B cell (primary cell): ENCODE data around the gene PDLIM5. TPM values are rescaled to one million over a fixed set of nuclear protein-coding genes. Genes with fewer than 3 reads are reported as not detected.

ENCODE experiments used
- ATAC-seq: fragments of 200-7000 bp; cut with Tn5 transposase; one replicate; pipeline ENCODE4 v1.10.0; 2021; ENCODE audit warnings: low read depth, mild to moderate bottlenecking, moderate number of reproducible peaks, moderate library complexity
- CTCF ChIA-PET: fragments of 350-600 bp; sonication (Branson Sonifier 250); formaldehyde crosslinking; loops from one replicate; lab custom pipeline; 2021; ENCODE audit warnings: antibody characterized with exemption, inconsistent platforms; lab: Charles Lee
- POLR2A ChIA-PET: fragments of 350-600 bp; sonication (Branson Sonifier 250); formaldehyde crosslinking; loops from one replicate; lab custom pipeline; 2021; ENCODE audit warnings: antibody characterized with exemption; lab: Charles Lee
- DNase-seq: peaks from one replicate; pipeline ENCODE4 v3.0.0; 2013
- H2AFZ ChIP-seq: 2 replicates; pipeline ENCODE4 v1.6.1; 2012; ENCODE audit warnings: mild to moderate bottlenecking, low read depth, low read length; ENCODE audit not compliant: insufficient read depth, poor library complexity, severe bottlenecking
- H3K27ac ChIP-seq, 2 donors: 1 replicate in 1 of 2; 2 replicates in 1 of 2; pipeline ENCODE4 v1.5.1; 2012 to 2013; ENCODE audit warnings: low read length in 2 of 2, mild to moderate bottlenecking in 2 of 2, moderate library complexity in 1 of 2
- H3K27me3 ChIP-seq, 4 experiments: fragments of 200-600 bp in 1 of 4; sonication (generic) in 1 of 4; replicated peaks in 1 of 4; 1 replicate in 2 of 4; 2 replicates in 2 of 4; pipeline versions ENCODE4 v1.6.1 to v1.7.0; 2013 to 2016; ENCODE audit warnings: low read length in 3 of 4, mild to moderate bottlenecking in 2 of 4, mixed read lengths in 1 of 4, moderate library complexity in 1 of 4; ENCODE audit not compliant: insufficient read depth in 4 of 4, control insufficient read depth in 3 of 4; ENCODE audit errors: control extremely low read depth in 1 of 4
- H3K36me3 ChIP-seq, 2 experiments: replicated peaks in 1 of 2; 1 replicate in 1 of 2; 2 replicates in 1 of 2; pipeline versions ENCODE4 v1.6.1 to v1.7.1; 2013; ENCODE audit warnings: low read length in 1 of 2; ENCODE audit not compliant: insufficient read depth in 2 of 2, control insufficient read depth in 1 of 2; ENCODE audit errors: control extremely low read depth in 1 of 2, extremely low read depth in 1 of 2
- H3K4me1 ChIP-seq, 2 donors: fragments of 200-600 bp in 1 of 2; sonication (generic) in 1 of 2; 1 replicate in 1 of 2; 2 replicates in 1 of 2; pipeline versions ENCODE4 v1.5.1 to v1.6.1; 2013 to 2017; ENCODE audit warnings: low read length in 2 of 2; ENCODE audit not compliant: control insufficient read depth in 2 of 2, insufficient read depth in 2 of 2
- H3K4me2 ChIP-seq: replicated peaks from 2 replicates; pipeline ENCODE3; 2012; ENCODE audit warnings: mild to moderate bottlenecking, low read depth, low read length; ENCODE audit not compliant: poor library complexity, severe bottlenecking
- H3K4me3 ChIP-seq, 5 experiments: fragments of 200-600 bp in 1 of 5; sonication (generic) in 1 of 5; 1 replicate in 3 of 5; 2 replicates in 2 of 5; pipeline versions ENCODE4 v1.5.1 to v1.7.0; 2011 to 2016; ENCODE audit warnings: low read length in 4 of 5, mild to moderate bottlenecking in 4 of 5, low read depth in 2 of 5, control low read depth in 1 of 5, moderate library complexity in 1 of 5; ENCODE audit not compliant: insufficient read depth in 1 of 5; ENCODE audit errors: control extremely low read depth in 1 of 5, extremely low read depth in 1 of 5
- H3K79me2 ChIP-seq: fragments of 200-600 bp; sonication (generic); one replicate; pipeline ENCODE4 v1.6.0; 2016; ENCODE audit warnings: low read length; ENCODE audit not compliant: control insufficient read depth, insufficient read depth
- H3K9ac ChIP-seq: fragments of 200-600 bp; sonication (generic); 2 replicates; pipeline ENCODE4 v1.6.1; 2017; ENCODE audit warnings: mild to moderate bottlenecking, low read length, moderate library complexity
- H3K9me3 ChIP-seq, 3 donors: one replicate each; pipeline versions ENCODE4 v1.6.1 to v1.7.1; 2013; ENCODE audit warnings: low read length in 2 of 3; ENCODE audit not compliant: control insufficient read depth in 2 of 3, insufficient read depth in 1 of 3; ENCODE audit errors: control extremely low read depth in 1 of 3
- H4K20me1 ChIP-seq: 2 replicates; pipeline ENCODE4 v1.6.0; 2012; ENCODE audit warnings: mild to moderate bottlenecking, low read length; ENCODE audit not compliant: insufficient read depth, control insufficient read depth, poor library complexity, severe bottlenecking
- H3K27ac Mint-ChIP-seq: one replicate; pipeline ENCODE4 v1.8.0; 2021; ENCODE audit warnings: mixed read lengths
- H3K27me3 Mint-ChIP-seq: one replicate; pipeline ENCODE4 v1.8.0; 2021; ENCODE audit warnings: mixed read lengths
- H3K4me1 Mint-ChIP-seq: one replicate; pipeline ENCODE4 v1.8.0; 2021; ENCODE audit warnings: mixed read lengths
- H3K4me3 Mint-ChIP-seq: one replicate; pipeline ENCODE4 v1.8.0; 2021; ENCODE audit warnings: mixed read lengths
- H3K9me3 Mint-ChIP-seq: one replicate; pipeline ENCODE4 v1.8.0; 2022; ENCODE audit warnings: mixed read lengths; ENCODE audit not compliant: insufficient read depth
- EZH2 ChIP-seq: IDR thresholded peaks from 2 replicates; pipeline ENCODE4 v1.6.1; 2012; ENCODE audit warnings: borderline replicate concordance, low read depth, mild to moderate bottlenecking, moderate library complexity, low read length; ENCODE audit not compliant: insufficient read depth, poor library complexity, severe bottlenecking
- WGBS: methylation state at CpG from one replicate; pipeline ENCODE4 v1.1.5; 2013; ENCODE audit warnings: missing lambda C conversion rate; ENCODE audit not compliant: insufficient coverage; 5-methylcytosine and 5-hydroxymethylcytosine counted together
- intact Hi-C: fragments of 100-400 bp; cut with micrococcal nuclease; formaldehyde crosslinking; loops from one replicate; pipeline ENCODE4 v1.10.0; 2022
- polyA plus RNA-seq: library from polyadenylated mRNA; depleted of rRNA; stranded (reverse); fragments of >200 nt; gene quantifications from 2 replicates; pipeline ENCODE4 v1.2.3, GENCODE V29; 2012
- total RNA-seq, 2 donors: library from RNA; stranded (reverse); fragments of 120-200 nt in 1 of 2; gene quantifications; 1 replicate in 1 of 2; 2 replicates in 1 of 2; pipeline versions ENCODE4 v1.2.3 to v1.2.4, GENCODE V29; 2013 to 2022
- TF ChIP-seq, protein P1 (sequence below): fragments of 200-600 bp; IDR thresholded peaks from one replicate; pipeline ENCODE4 v1.8.0; 2022; ENCODE audit warnings: antibody characterized with exemption, mild to moderate bottlenecking

The PDLIM5 gene
- total and polyA plus RNA-seq, 2 donors (not counting 1 experiment from before 2014, with no cell fraction given), result 24.0 to 30.2 TPM

DNA sequence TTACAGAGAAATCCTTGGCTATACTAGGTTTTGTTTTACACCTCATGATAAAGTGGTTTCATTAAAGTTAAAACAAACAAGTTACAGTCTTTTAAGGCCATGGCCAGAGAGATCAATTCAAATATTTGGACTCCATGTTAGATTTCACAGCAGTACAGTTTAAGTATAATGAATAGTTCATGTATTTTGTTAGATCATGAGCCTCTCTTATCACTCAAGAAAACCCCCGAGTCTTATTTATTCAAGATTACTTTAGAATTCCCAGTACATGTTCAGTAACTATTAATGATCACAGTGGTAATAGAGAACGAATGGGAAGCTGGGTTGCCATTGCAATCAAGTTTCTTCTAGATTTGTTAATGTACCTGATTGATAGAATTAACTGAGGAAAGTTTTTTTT is 15.2 kb downstream of the PDLIM5 start:
- Mint-ChIP-seq H3K4me3 (no peak overlapping the region), H3K4me1 (no peaks in the 10 kb centered on the region), H3K9me3 (peaks cover 2% of the 10 kb centered on the region), H3K27ac (no peak overlapping the region), H3K27me3 (no peaks in the 10 kb centered on the region)
- Histone ChIP-seq H3K27ac (no peak overlapping the region), H3K79me2 (peaks cover 13% of the 10 kb centered on the region), H3K4me3 (no peak overlapping the region), H2AFZ (no peak overlapping the region), H3K9ac (no peak overlapping the region), H4K20me1 (no peaks in the 10 kb centered on the region), H3K4me1 (no peaks in the 10 kb centered on the region), H3K4me2 (no peak overlapping the region), H3K27me3 (no peaks in the 10 kb centered on the region), H3K9me3 (peaks cover 0 to 4% (median 0%) of the 10 kb centered on the region in 3 donors), H3K36me3 (no peaks in the 10 kb centered on the region)
- no CpG with 5 or more reads among the region's 2 CpGs for WGBS
- ATAC-seq (no peak), DNase-seq (no peak)
- CTCF ChIA-PET, result no interaction called here
- intact Hi-C loops, result no loop called here
- no peak for TF ChIP-seq EZH2
- TF ChIP-seq, protein P1, sequence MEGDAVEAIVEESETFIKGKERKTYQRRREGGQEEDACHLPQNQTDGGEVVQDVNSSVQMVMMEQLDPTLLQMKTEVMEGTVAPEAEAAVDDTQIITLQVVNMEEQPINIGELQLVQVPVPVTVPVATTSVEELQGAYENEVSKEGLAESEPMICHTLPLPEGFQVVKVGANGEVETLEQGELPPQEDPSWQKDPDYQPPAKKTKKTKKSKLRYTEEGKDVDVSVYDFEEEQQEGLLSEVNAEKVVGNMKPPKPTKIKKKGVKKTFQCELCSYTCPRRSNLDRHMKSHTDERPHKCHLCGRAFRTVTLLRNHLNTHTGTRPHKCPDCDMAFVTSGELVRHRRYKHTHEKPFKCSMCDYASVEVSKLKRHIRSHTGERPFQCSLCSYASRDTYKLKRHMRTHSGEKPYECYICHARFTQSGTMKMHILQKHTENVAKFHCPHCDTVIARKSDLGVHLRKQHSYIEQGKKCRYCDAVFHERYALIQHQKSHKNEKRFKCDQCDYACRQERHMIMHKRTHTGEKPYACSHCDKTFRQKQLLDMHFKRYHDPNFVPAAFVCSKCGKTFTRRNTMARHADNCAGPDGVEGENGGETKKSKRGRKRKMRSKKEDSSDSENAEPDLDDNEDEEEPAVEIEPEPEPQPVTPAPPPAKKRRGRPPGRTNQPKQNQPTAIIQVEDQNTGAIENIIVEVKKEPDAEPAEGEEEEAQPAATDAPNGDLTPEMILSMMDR, result no peak
- POLR2A ChIA-PET, result no interaction called here

DNA sequence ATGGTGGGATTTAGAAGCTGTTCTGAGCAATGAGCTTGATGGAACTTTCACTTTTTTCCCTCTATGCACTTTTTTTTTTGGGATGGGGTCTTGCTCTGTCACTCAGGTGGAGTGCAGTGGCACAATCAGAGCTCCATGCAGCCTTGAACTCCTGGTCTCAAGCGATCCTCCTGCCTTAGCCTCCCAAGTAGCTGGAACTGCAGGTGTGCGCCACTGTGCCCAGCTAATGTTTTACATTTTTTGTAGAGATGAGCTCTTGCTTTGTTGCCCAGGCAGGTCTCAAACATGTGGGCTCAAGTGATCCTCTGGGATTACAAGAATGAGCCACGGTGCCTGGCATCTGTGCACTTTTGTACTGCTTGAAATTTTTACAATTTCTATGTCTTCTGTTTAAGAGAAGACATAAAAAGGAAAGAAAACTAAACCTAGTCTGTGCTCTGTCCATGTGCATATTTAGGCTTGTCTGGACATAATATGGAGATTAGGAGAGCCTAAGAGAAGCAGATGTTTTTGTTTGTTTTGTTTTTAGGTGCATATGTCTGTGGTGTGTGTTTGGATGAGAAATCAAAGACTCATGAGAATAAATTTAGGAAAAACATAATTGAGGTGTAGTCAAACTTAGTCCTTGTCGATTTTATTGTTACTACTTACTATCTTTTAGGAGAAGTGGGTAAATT is 16.5 kb downstream of the PDLIM5 start:
- Histone ChIP-seq H3K9ac (no peak overlapping the region), H3K36me3 (no peaks in the 10 kb centered on the region), H4K20me1 (no peaks in the 10 kb centered on the region), H3K27me3 (no peaks in the 10 kb centered on the region), H3K4me3 (no peak overlapping the region), H3K79me2 (peaks cover 16% of the 10 kb centered on the region), H3K4me2 (no peak overlapping the region), H2AFZ (no peak overlapping the region), H3K27ac (no peak overlapping the region), H3K4me1 (no peaks in the 10 kb centered on the region), H3K9me3 (peaks cover 0 to 4% (median 0%) of the 10 kb centered on the region in 3 donors)
- 100% methylated on average over 2 of the region's 4 CpGs for WGBS
- ChIA-PET POLR2A (no interaction called here), CTCF (no interaction called here)
- Mint-ChIP-seq H3K27ac (no peak overlapping the region), H3K4me3 (no peak overlapping the region), H3K4me1 (no peaks in the 10 kb centered on the region), H3K9me3 (peaks cover 2% of the 10 kb centered on the region), H3K27me3 (no peaks in the 10 kb centered on the region)
- no peak for ATAC-seq
- intact Hi-C loops, result no loop called here
- TF ChIP-seq EZH2, result no peak
- TF ChIP-seq, protein P1, result no peak
- DNase-seq, result no peak
